Body of pancreas (tissue), 4 donors: ENCODE data around the gene SMOC2.

ENCODE experiments used
- CTCF ChIP-seq, 7 experiments: fragments of 450-650 bp in 4 of 7; fragments of 200-600 bp in 3 of 7; sonication (generic) in 3 of 7; IDR thresholded peaks; one replicate each; pipeline ENCODE4 v1.5.1; 2016 to 2019; ENCODE audit warnings: antibody characterized with exemption in 7 of 7
- POLR2A ChIP-seq, 3 donors: fragments of 450-650 bp; IDR thresholded peaks; one replicate each; pipeline ENCODE4 v1.6.1; 2016; ENCODE audit warnings: antibody characterized with exemption in 3 of 3, mild to moderate bottlenecking in 2 of 3

DNA sequence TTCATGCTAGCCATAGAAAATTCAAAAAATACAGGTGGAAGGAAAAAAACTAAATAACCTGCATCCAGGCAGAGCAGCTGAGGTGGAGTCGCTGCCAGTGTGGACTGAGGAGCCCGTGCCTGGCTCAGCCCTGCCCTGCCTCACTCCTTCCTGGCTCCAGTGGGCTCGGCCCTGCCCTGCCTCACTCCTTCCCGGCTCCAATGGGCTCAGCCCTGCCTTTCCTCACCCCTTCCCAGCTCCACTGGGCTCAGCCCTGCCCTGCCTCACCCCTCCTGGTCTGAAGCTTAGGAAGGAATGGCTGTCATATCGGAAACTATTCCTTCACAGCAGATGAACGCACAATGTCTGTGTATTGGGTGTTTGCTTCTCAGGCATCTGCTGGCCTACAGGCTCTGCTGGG is 142.1 kb downstream of the SMOC2 start:
- no peak for TF ChIP-seq POLR2A (IDR thresholded peaks at IDR 0.05)
- TF ChIP-seq CTCF (IDR thresholded peaks at IDR 0.05) = no peak
